Measurements from ENCODE around the gene GRID1. TPM values are rescaled to one million over a fixed set of nuclear protein-coding genes. Genes with fewer than 3 reads are reported as not detected.

GRID1 gene
- total RNA-seq, 1 experiment from 2014 or later = 5.6 TPM

GRCh38 chr10:85781404-85781803, 585.2 kb downstream of the GRID1 start (continued):
- no peak for TF ChIP-seq YY1 (IDR thresholded peaks at IDR 0.05; ENCODE audit: extremely low read depth, insufficient replicate concordance, low read depth, low read length)

GRCh38 chr10:85778074-85778473, 588.5 kb downstream of the GRID1 start:
- no peak overlapping the region for H3K27ac ChIP-seq (ENCODE audit: low read depth, low read length)
- no peak for ATAC-seq
- no peaks in the 10 kb centered on the region for H4K20me1 ChIP-seq (ENCODE audit: insufficient read depth)
- TF ChIP-seq RAD21 (IDR thresholded peaks at IDR 0.05; ENCODE audit: low read depth) (no peak), CEBPB (IDR thresholded peaks at IDR 0.05; ENCODE audit: low read depth) (no peak), EGR1 (IDR thresholded peaks at IDR 0.05; ENCODE audit: low read depth) (no peak), EZH2 (IDR thresholded peaks at IDR 0.05) (no peak), ZNF274 (IDR thresholded peaks at IDR 0.05; ENCODE audit: low read depth, low read length) (no peak), POLR2A (IDR thresholded peaks at IDR 0.05; ENCODE audit: borderline replicate concordance, extremely low read depth, insufficient read depth, insufficient read length) (no peak), FOSL1 (IDR thresholded peaks at IDR 0.05; ENCODE audit: low read depth) (no peak), TCF7L2 (IDR thresholded peaks at IDR 0.05; ENCODE audit: borderline replicate concordance, extremely low read depth, insufficient read depth, insufficient read length) (no peak), SIN3A (IDR thresholded peaks at IDR 0.05; ENCODE audit: low read depth) (no peak), REST (IDR thresholded peaks at IDR 0.05; ENCODE audit: low read depth) (no peak), EZH2phosphoT487 (IDR thresholded peaks at IDR 0.05; ENCODE audit: borderline replicate concordance) (no peak), POLR2AphosphoS5 (IDR thresholded peaks at IDR 0.05; ENCODE audit: low read depth, low read length) (no peak), ZFX (IDR thresholded peaks at IDR 0.05) (no peak), SRF (IDR thresholded peaks at IDR 0.05; ENCODE audit: low read depth) (no peak), YY1 (IDR thresholded peaks at IDR 0.05; ENCODE audit: extremely low read depth, insufficient replicate concordance, low read depth, low read length) (no peak)
- no peaks in the 10 kb centered on the region for H3K9me2 ChIP-seq (ENCODE audit: insufficient read depth)
- no TSS peak for BruUV-seq (replicated peaks)
- no peaks in the 10 kb centered on the region for H3K36me3 ChIP-seq (ENCODE audit: control insufficient read depth in 1 of 2, insufficient read depth in 2 of 2, low read length in 2 of 2)
- H2AFZ ChIP-seq (ENCODE audit: low read depth, low read length, poor library complexity, severe bottlenecking) = no peak overlapping the region
- H3K4me1 ChIP-seq (ENCODE audit: control insufficient read depth in 1 of 2, insufficient read depth in 2 of 2, low read length in 2 of 2) = no peaks in the 10 kb centered on the region
- RAD21 ChIA-PET (ENCODE audit: low non-redundant PET in 1 of 2, low total read pairs in 2 of 2, uncharacterized antibody in 2 of 2, unreplicated experiment in 2 of 2) = no interaction called here
- H3K9me3 ChIP-seq (ENCODE audit: control insufficient read depth in 1 of 2, insufficient read depth in 1 of 2, low read depth in 1 of 2, low read length in 2 of 2) = no peaks in the 10 kb centered on the region
- no peak overlapping the region for H3K4me3 ChIP-seq (replicated peaks in 1 of 2; ENCODE audit: low read depth in 1 of 2, low read length in 2 of 2)
- H3K79me2 ChIP-seq (ENCODE audit: insufficient read depth, low read length) = no peaks in the 10 kb centered on the region
- no peaks in the 10 kb centered on the region for H3K27me3 ChIP-seq (ENCODE audit: insufficient read depth, low read length)
- CTCF ChIA-PET = no interaction called here
- intact Hi-C loops (cut with micrococcal nuclease) = no loop called here
- POLR2A ChIA-PET = no interaction called here
- H3K4me2 ChIP-seq (ENCODE audit: low read length) = no peak overlapping the region
- DNase-seq (ENCODE audit: low read depth, low spot score) = no peak
- no peak overlapping the region for H3K9ac ChIP-seq (ENCODE audit: low read length)

Measured in HCT116 (cell line).